ENCODE results near the gene GYG2.
"Not testable (repeated sequence)": the region's sequence is repeated elsewhere in the genome, so short reads cannot be mapped to it uniquely, and the experiment has no call there.

DNA sequence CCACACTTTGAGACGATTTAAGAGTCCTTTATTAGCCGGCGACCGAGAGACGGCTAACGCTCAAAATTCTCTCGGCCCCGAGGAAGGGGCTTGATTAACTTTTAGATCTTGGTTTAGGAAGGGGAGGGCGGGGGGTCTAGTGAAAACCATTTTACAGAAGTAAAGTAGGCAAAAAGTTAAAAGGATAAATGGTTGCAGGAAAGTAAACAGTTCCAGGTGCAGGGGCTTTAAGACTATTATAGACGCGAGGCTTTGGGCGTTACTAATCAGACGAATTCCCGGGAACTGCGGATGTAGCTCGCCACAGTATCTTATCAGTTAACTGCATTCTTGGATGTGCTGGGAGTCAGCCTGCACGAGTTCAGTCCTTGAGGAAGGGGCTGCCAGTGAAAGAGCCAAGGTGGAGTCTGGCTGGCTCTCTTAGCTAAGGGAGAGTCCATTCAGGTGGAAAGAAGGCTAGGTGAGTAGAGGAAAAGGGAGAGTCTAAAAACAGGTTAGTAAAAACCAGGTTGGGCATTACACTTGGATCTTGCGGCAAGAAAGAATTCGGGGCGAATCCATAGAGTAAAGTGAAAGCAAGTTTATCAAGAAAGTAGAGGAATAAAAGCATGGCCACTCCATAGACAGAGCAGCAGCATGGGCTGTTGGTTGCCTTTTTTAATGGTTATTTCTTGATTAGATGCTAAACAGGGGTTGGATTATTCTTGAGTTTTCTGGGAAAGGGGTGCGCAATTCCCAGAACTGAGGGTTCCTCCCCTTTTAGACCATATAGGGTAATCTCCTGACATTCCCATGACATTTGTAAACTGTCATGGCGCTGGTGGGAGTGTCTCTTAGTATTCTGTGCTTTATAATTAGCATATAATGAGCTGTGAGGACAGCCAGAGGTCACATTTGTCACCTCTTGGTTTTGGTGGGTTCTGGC, 62.1 kb downstream of the GYG2 start:
- TF ChIP-seq, protein P1, sequence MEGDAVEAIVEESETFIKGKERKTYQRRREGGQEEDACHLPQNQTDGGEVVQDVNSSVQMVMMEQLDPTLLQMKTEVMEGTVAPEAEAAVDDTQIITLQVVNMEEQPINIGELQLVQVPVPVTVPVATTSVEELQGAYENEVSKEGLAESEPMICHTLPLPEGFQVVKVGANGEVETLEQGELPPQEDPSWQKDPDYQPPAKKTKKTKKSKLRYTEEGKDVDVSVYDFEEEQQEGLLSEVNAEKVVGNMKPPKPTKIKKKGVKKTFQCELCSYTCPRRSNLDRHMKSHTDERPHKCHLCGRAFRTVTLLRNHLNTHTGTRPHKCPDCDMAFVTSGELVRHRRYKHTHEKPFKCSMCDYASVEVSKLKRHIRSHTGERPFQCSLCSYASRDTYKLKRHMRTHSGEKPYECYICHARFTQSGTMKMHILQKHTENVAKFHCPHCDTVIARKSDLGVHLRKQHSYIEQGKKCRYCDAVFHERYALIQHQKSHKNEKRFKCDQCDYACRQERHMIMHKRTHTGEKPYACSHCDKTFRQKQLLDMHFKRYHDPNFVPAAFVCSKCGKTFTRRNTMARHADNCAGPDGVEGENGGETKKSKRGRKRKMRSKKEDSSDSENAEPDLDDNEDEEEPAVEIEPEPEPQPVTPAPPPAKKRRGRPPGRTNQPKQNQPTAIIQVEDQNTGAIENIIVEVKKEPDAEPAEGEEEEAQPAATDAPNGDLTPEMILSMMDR (CRISPR knock-in tag; IDR thresholded peaks at IDR 0.05): not testable (repeated sequence)
- TF ChIP-seq, protein P2, sequence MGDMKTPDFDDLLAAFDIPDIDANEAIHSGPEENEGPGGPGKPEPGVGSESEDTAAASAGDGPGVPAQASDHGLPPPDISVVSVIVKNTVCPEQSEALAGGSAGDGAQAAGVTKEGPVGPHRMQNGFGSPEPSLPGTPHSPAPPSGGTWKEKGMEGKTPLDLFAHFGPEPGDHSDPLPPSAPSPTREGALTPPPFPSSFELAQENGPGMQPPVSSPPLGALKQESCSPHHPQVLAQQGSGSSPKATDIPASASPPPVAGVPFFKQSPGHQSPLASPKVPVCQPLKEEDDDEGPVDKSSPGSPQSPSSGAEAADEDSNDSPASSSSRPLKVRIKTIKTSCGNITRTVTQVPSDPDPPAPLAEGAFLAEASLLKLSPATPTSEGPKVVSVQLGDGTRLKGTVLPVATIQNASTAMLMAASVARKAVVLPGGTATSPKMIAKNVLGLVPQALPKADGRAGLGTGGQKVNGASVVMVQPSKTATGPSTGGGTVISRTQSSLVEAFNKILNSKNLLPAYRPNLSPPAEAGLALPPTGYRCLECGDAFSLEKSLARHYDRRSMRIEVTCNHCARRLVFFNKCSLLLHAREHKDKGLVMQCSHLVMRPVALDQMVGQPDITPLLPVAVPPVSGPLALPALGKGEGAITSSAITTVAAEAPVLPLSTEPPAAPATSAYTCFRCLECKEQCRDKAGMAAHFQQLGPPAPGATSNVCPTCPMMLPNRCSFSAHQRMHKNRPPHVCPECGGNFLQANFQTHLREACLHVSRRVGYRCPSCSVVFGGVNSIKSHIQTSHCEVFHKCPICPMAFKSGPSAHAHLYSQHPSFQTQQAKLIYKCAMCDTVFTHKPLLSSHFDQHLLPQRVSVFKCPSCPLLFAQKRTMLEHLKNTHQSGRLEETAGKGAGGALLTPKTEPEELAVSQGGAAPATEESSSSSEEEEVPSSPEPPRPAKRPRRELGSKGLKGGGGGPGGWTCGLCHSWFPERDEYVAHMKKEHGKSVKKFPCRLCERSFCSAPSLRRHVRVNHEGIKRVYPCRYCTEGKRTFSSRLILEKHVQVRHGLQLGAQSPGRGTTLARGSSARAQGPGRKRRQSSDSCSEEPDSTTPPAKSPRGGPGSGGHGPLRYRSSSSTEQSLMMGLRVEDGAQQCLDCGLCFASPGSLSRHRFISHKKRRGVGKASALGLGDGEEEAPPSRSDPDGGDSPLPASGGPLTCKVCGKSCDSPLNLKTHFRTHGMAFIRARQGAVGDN (CRISPR knock-in tag; IDR thresholded peaks at IDR 0.05): not testable (repeated sequence)
- TF ChIP-seq RARG (CRISPR knock-in tag; IDR thresholded peaks at IDR 0.05; ENCODE audit: low read depth): not testable (repeated sequence)
